Endodermal cell (in vitro differentiated cells): Measurements from ENCODE around the gene CD38. TPM values are rescaled to one million over a fixed set of nuclear protein-coding genes. Genes with fewer than 3 reads are reported as not detected.
A peak's percentile ranks its signal among the peaks of the same experiment; 100 is the strongest.
"Not testable (repeated sequence)": the region's sequence is repeated elsewhere in the genome, so short reads cannot be mapped to it uniquely, and the experiment has no call there.

Source experiments
- DNase-seq: peaks from one replicate; pipeline ENCODE4 v3.0.0-alpha.2; 2017
- H3K27ac ChIP-seq: 2 replicates; pipeline ENCODE4 v1.5.1; 2013; ENCODE audit warnings: mild to moderate bottlenecking, low read depth, low read length, moderate library complexity
- H3K27me3 ChIP-seq: 2 replicates; pipeline ENCODE4 v1.6.1; 2013; ENCODE audit warnings: mild to moderate bottlenecking, low read length, moderate library complexity; ENCODE audit not compliant: insufficient read depth, control insufficient read depth, poor library complexity, severe bottlenecking
- H3K36me3 ChIP-seq: 2 replicates; pipeline ENCODE4 v1.7.0; 2013; ENCODE audit warnings: mild to moderate bottlenecking, low read length, moderate library complexity; ENCODE audit not compliant: control insufficient read depth, insufficient read depth
- H3K4me1 ChIP-seq: one replicate; pipeline ENCODE4 v1.7.0; 2013; ENCODE audit warnings: low read length; ENCODE audit not compliant: control insufficient read depth, insufficient read depth
- H3K4me3 ChIP-seq: 2 replicates; pipeline ENCODE4 v1.5.1; 2013; ENCODE audit warnings: mild to moderate bottlenecking, low read length, moderate library complexity
- H3K9ac ChIP-seq: 2 replicates; pipeline ENCODE4 v1.6.1; 2013; ENCODE audit warnings: mild to moderate bottlenecking, low read length, moderate library complexity; ENCODE audit not compliant: poor library complexity, severe bottlenecking; ENCODE audit errors: extremely low read depth
- H3K9me3 ChIP-seq: 2 replicates; pipeline ENCODE4 v1.6.1; 2013; ENCODE audit warnings: mild to moderate bottlenecking, low read length, moderate library complexity; ENCODE audit not compliant: control insufficient read depth
- H3K27ac Mint-ChIP-seq: 2 replicates; pipeline ENCODE4 v1.8.0; 2020; ENCODE audit warnings: mixed read lengths
- H3K27me3 Mint-ChIP-seq: 2 replicates; pipeline ENCODE4 v1.8.0; 2021; ENCODE audit warnings: mild to moderate bottlenecking, mixed read lengths; ENCODE audit not compliant: insufficient read depth
- H3K36me3 Mint-ChIP-seq: 2 replicates; pipeline ENCODE4 v1.8.0; 2020; ENCODE audit warnings: low read depth, mixed read lengths
- H3K4me1 Mint-ChIP-seq: 2 replicates; pipeline ENCODE4 v1.8.0; 2020; ENCODE audit warnings: mixed read lengths
- H3K4me3 Mint-ChIP-seq: 2 replicates; pipeline ENCODE4 v1.8.0; 2020; ENCODE audit warnings: mild to moderate bottlenecking, moderate library complexity, mixed read lengths
- H3K9me3 Mint-ChIP-seq: 2 replicates; pipeline ENCODE4 v1.8.0; 2020; ENCODE audit warnings: mild to moderate bottlenecking, mixed read lengths
- WGBS, 2 experiments: methylation state at CpG; one replicate each; pipeline versions ENCODE4 v1.1.5 to v1.1.7; 2013; ENCODE audit warnings: missing lambda C conversion rate in 2 of 2, mixed read lengths in 1 of 2; ENCODE audit not compliant: insufficient coverage in 1 of 2, insufficient read length in 1 of 2; 5-methylcytosine and 5-hydroxymethylcytosine counted together
- long read RNA-seq, 4 experiments: library from polyadenylated mRNA in 2 of 4; library from RNA in 1 of 4; library from capped mRNA in 1 of 4; stranded (forward) in 3 of 4; unstranded in 1 of 4; transcript quantifications; one replicate each; pipeline ENCODE4 v2.0.0, GENCODE V29; 2020 to 2021; ENCODE audit warnings: inconsistent platforms in 1 of 4
- polyA plus RNA-seq, 2 experiments: library from polyadenylated mRNA; stranded (reverse); fragments of 50-300 nt; gene quantifications; one replicate each; pipeline ENCODE4 v1.2.3, GENCODE V29; 2013
- total RNA-seq, 2 donors: library from RNA; stranded (reverse); fragmentation: NEBNext Ultra II Directional in 1 of 2; extraction: Animal tissue kit (Norgen Biotek cat#: 25700) in 1 of 2; gene quantifications; 2 replicates in 1 of 2; 3 replicates in 1 of 2; pipeline ENCODE4 v1.2.1, GENCODE V29; 2021
- TF ChIP-seq, protein P1 (sequence below): fragments of 200-600 bp; sonication (generic); conservative IDR thresholded peaks from 2 replicates; pipeline ENCODE4 v1.5.0; 2021; ENCODE audit warnings: antibody characterized with exemption, mild to moderate bottlenecking

The CD38 gene
- total RNA-seq = under 1 TPM in 1 of 2 donors, not detected in 1; 0.11 TPM
- 0.04 TPM for polyA plus RNA-seq (2013, experiment 1 of 2)
- polyA plus RNA-seq (2013, experiment 2 of 2) = 0.04 TPM
- long read RNA-seq, experiment 1 = 0 reads
- long read RNA-seq, experiment 2 = 0 reads
- long read RNA-seq, experiment 3 = 0 reads
- long read RNA-seq, experiment 4 = 0 reads

DNA sequence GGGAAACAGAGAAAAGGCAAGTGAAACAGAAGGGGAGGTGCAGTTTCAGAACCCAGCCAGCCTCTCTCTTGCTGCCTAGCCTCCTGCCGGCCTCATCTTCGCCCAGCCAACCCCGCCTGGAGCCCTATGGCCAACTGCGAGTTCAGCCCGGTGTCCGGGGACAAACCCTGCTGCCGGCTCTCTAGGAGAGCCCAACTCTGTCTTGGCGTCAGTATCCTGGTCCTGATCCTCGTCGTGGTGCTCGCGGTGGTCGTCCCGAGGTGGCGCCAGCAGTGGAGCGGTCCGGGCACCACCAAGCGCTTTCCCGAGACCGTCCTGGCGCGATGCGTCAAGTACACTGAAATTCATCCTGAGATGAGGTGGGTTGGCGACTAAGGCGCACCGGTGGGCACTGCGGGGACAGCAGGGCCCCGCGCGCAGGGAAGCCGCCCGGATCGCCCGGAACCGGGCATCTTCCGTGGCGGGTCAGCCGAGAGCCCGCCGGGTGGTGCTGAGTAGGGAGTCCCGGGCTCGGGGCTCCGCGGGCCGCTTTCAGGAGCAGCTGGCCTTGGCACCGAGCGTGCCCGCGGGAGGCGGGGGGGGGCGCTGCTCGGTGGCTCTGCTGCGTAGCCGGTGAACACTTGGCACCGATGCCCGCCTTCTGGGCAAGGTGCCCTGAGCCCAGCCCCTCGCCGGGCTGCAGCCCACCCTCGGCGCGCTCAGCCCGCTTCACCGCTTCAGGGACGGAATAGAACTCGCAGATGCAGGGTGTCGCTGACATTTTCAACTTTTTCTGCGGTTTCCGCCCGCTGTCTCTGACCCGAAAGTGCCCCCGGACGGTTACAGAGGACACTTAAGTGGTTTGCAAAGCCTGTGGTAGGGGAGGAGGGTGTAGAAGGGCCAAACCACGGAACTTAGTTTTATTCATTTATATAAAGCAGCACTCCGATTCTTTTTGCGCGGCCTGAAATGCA, at the start of gene CD38:
TSS of gene CD38 (plus strand) at position 40 of the 953 bp plus-strand sequence. CDS start at position 127, 87 bp downstream.
- Mint-ChIP-seq H3K27me3 (peaks cover 81% of the 10 kb centered on the region), H3K4me3 (peak within 1 kb of the TSS; percentile 57), H3K9me3 (no peaks in the 10 kb centered on the region), H3K4me1 (peaks cover 10% of the 10 kb centered on the region), H3K27ac (no peak within 1 kb of the TSS), H3K36me3 (no peaks in the 10 kb centered on the region)
- 2 to 3% methylated on average over 20 to 76 of the region's 76 CpGs for WGBS, 2 experiments
- H3K4me3 ChIP-seq = peak within 1 kb of the TSS; percentile 76
- H3K27me3 ChIP-seq = peaks cover 66% of the 10 kb centered on the region
- H3K4me1 ChIP-seq = no peaks in the 10 kb centered on the region
- H3K36me3 ChIP-seq = no peaks in the 10 kb centered on the region
- TF ChIP-seq, protein P1, sequence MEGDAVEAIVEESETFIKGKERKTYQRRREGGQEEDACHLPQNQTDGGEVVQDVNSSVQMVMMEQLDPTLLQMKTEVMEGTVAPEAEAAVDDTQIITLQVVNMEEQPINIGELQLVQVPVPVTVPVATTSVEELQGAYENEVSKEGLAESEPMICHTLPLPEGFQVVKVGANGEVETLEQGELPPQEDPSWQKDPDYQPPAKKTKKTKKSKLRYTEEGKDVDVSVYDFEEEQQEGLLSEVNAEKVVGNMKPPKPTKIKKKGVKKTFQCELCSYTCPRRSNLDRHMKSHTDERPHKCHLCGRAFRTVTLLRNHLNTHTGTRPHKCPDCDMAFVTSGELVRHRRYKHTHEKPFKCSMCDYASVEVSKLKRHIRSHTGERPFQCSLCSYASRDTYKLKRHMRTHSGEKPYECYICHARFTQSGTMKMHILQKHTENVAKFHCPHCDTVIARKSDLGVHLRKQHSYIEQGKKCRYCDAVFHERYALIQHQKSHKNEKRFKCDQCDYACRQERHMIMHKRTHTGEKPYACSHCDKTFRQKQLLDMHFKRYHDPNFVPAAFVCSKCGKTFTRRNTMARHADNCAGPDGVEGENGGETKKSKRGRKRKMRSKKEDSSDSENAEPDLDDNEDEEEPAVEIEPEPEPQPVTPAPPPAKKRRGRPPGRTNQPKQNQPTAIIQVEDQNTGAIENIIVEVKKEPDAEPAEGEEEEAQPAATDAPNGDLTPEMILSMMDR = no peak
- no peaks in the 10 kb centered on the region for H3K9me3 ChIP-seq
- peak; percentile 78 for DNase-seq
- no peak within 1 kb of the TSS for H3K27ac ChIP-seq
- peak within 1 kb of the TSS; percentile 11 for H3K9ac ChIP-seq

- Histone ChIP-seq H3K4me1 (no peaks in the 10 kb centered on the region), H3K9me3 (no peaks in the 10 kb centered on the region), H3K27ac (no peak overlapping the region), H3K36me3 (no peaks in the 10 kb centered on the region), H3K9ac (no peak overlapping the region), H3K27me3 (no peaks in the 10 kb centered on the region), H3K4me3 (no peak overlapping the region)
- H3K36me3 Mint-ChIP-seq = no peaks in the 10 kb centered on the region
- H3K27ac Mint-ChIP-seq = no peak overlapping the region
- 39 to 40% methylated on average over 2 to 3 of the region's 3 CpGs for WGBS, 2 experiments
- no peaks in the 10 kb centered on the region for H3K27me3 Mint-ChIP-seq
- no peaks in the 10 kb centered on the region for H3K4me1 Mint-ChIP-seq
- H3K9me3 Mint-ChIP-seq = peaks cover 2% of the 10 kb centered on the region
- no peak overlapping the region for H3K4me3 Mint-ChIP-seq
- no peak for DNase-seq
- TF ChIP-seq, protein P1 = peak; percentile 92
Measured at GRCh38 chr4:15729910-15730533, 48.1 kb upstream of the CD38 start.

GRCh38 chr4:15733061-15733460, 45.1 kb upstream of the CD38 start:
- H3K4me3 Mint-ChIP-seq, H3K27ac ChIP-seq, H3K4me1 Mint-ChIP-seq, H3K27me3 ChIP-seq, DNase-seq, H3K9me3 ChIP-seq, H3K9me3 Mint-ChIP-seq, H3K27ac Mint-ChIP-seq, H3K9ac ChIP-seq, H3K27me3 Mint-ChIP-seq, H3K4me3 ChIP-seq, H3K4me1 ChIP-seq, H3K36me3 Mint-ChIP-seq, H3K36me3 ChIP-seq: not testable (repeated sequence)
- 75 to 76% methylated on average over 4 to 5 of the region's 5 CpGs for WGBS, 2 experiments
